GM13977 (cell line): ENCODE data around the gene LY9.

Source experiments
- DNase-seq: peaks from one replicate; pipeline ENCODE4 v3.0.0; 2012; ENCODE audit warnings: low spot score
- in situ Hi-C: fragments of 300-500 bp; cut with MboI; formaldehyde crosslinking; loops from one replicate; pipeline ENCODE4 v1.12.0; 2022; ENCODE audit warnings: low sequenced_read_pairs, low pct_unique_long_range_greater_than_20kb, mixed read lengths, inconsistent platforms; ENCODE audit not compliant: unreplicated experiment
- TF ChIP-seq, protein P1 (sequence below): IDR thresholded peaks from 2 replicates; pipeline ENCODE4 v1.5.1; 2012; ENCODE audit warnings: mild to moderate bottlenecking, control low read depth; ENCODE audit not compliant: insufficient read depth; ENCODE audit errors: extremely low read depth, missing control alignments

LY9 gene

DNA sequence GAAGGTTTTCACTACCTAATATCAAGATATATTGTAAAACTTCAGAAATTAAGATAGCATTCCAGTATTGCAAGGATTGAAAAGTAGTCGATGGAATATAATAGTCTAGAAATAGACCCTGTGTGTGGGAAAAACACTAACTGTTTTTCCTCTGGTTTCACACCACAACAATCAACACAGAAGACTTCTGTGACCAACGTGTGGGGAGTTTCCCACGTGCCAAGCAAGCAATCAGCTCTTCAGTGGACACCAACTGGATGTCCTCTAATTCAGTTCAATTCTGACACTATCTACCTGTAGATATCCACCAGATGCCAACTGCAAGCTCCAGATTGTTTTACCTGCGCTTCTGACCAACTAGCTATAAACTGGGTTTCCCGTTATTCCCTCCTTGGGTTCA, 54.6 kb downstream of the LY9 start:
- no peak for DNase-seq
- TF ChIP-seq, protein P1, sequence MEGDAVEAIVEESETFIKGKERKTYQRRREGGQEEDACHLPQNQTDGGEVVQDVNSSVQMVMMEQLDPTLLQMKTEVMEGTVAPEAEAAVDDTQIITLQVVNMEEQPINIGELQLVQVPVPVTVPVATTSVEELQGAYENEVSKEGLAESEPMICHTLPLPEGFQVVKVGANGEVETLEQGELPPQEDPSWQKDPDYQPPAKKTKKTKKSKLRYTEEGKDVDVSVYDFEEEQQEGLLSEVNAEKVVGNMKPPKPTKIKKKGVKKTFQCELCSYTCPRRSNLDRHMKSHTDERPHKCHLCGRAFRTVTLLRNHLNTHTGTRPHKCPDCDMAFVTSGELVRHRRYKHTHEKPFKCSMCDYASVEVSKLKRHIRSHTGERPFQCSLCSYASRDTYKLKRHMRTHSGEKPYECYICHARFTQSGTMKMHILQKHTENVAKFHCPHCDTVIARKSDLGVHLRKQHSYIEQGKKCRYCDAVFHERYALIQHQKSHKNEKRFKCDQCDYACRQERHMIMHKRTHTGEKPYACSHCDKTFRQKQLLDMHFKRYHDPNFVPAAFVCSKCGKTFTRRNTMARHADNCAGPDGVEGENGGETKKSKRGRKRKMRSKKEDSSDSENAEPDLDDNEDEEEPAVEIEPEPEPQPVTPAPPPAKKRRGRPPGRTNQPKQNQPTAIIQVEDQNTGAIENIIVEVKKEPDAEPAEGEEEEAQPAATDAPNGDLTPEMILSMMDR = no peak
- in situ Hi-C loops = no loop called here

DNA sequence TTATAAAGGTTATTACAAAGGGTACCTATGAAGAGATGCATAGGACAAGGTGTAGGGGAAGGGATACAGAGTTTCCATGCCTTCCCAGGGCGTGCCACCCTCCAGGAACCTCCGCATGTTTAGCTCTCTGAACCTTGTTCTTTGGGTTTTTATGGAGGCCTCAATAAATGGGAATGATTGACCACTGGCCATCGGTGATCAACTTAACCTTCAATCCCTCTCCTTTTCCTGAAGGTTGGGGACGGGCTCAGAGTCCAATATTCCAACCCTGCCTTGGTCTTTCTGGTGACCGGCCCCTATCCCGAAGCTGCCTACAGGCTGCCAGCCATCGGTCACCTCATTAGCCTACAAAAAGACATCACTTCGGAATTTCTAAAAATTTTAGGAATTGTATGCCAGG, 55.0 kb downstream of the LY9 start:
- TF ChIP-seq, protein P1 = no peak
- in situ Hi-C loops = no loop called here
- no peak for DNase-seq

DNA sequence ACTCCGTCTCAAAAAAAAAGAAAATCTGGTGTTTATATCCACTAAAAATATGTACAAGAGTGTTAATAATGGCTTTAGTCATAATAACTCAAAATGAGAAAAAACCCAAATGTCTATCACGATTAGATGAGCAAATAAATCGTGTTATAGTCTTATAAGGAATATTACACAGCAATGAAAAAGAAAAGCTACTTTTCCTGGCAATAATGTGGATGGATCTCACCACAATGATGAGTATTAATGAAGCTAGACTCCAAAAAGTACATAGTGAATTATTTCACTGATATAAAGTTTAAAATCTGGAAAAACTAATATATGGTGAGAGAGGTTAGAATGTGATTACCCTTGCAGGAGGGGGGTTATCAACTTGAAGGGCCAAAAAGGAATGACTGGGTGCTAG, 57.0 kb downstream of the LY9 start:
- TF ChIP-seq, protein P1 = no peak
- no peak for DNase-seq
- in situ Hi-C loops = no loop called here

DNA sequence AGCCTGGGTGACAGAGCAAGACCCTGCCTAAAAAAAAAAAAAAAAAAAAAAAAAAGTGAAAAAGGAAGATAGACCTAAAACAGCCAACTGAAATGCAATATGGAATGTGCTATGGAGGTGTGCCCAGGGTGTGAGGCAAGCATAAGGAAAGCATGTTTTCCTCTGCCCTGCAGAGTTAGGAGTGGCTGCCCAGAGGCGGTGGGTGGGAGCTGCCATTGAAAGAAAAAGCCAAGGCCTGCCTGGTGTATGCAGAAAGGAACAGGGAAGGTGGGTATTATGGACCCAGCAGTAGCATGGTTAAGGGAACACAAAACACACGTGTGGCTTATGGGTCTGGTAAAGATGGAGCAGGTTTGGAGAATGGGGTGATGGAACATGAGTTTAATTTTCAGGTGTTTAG, 57.8 kb downstream of the LY9 start:
- no peak for DNase-seq
- TF ChIP-seq, protein P1 = no peak
- in situ Hi-C loops = no loop called here

DNA sequence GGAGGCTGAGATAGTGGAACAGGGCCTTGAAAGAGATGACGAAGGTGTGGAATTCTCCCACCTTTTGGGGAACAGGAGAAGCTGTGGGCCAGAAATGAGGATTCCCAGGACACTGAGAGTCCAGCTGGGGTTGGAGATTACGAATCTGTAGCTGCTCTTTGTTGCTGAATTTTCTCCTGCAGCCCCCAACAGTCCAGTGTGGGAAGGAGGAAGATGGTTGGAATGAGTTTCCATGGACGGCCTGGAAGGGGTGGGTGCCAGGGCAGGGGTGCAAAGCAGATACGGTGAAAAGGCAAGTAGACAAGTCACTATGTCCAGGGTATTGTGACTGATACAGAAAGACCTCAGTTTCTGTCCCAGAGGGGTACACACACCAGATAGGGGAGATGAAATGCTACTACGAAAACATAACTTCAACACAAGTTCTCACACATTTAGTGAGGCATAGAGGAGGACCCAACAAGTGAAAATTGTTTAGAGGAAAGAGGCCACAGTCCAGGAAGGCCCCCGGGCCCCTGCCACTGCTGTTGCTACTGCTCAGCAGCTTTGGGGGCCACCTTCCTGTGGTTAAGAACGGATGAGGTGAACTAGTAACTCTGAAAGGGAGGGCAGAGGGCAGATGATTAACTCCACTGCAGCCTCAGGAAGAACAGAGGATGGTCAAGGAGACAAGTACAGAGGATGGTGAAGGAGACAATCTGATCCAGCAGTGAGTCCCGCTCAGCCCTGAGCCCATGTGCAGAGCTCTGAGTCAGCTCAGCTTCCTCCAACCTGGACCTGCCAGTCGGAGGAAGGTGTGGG, 59.4 kb downstream of the LY9 start:
- in situ Hi-C loops = no loop called here
- TF ChIP-seq, protein P1 = no peak
- peak; percentile 41 for DNase-seq

DNA sequence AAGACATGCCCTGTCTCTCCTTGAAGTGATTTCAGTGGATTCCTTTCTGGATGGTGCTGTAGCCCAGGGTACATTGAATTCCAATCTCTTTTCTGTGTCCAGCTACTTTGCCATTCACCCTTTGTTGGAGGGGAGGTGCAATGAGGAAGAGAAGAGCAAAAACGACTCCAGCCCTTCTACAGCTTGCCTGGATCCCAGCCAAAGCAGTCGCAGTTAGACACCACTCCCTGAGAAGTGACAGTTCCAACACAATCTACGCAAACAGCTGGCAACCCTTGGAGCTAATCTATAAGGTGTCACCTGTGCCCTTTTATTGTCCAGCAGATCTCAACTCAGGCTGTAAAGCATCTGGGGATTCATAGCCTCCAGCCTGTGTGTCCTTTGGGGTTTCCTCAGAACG, 62.1 kb downstream of the LY9 start:
- DNase-seq = no peak
- in situ Hi-C loops = no loop called here
- TF ChIP-seq, protein P1 = no peak

DNA sequence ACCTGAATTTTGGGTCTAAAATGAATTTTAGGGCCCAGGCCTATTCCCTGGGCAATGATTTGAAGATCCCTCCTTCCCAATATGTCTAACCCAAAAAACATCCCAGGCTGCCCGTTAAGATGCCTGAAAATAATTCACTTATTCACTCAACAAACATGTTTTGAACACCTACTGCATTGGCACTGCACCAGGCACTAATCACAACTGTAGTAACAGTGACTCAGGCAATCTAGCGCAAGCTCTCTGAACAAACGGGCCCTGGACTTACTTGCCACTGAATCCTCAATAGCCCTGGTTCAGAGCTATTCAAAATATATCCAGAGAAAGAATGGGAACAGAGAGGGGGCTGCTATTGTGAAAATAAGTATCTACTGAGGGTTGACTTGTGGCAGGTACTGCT, 62.5 kb downstream of the LY9 start:
- TF ChIP-seq, protein P1 = no peak
- DNase-seq = no peak
- in situ Hi-C loops = no loop called here
